ENCODE data around the gene JAGN1. TPM values are rescaled to one million over a fixed set of nuclear protein-coding genes. Genes with fewer than 3 reads are reported as not detected.
A peak's percentile ranks its signal among the peaks of the same experiment; 100 is the strongest.
"Not testable (repeated sequence)": the region's sequence is repeated elsewhere in the genome, so short reads cannot be mapped to it uniquely, and the experiment has no call there.

Gene JAGN1
- total RNA-seq, 2 donors from 2014 or later: 39.8 to 44.8 TPM

GRCh38 chr3:9848860-9849259 lies 41.5 kb upstream of the JAGN1 start:
- DNase-seq (ENCODE audit: low spot score); H3K27me3 ChIP-seq; H3K4me3 ChIP-seq; H3K4me1 ChIP-seq; H3K36me3 ChIP-seq; H3K27ac ChIP-seq; H3K9me3 ChIP-seq: not testable (repeated sequence)
- peak; percentile 38 to 64 for TF ChIP-seq CTCF (IDR thresholded peaks at IDR 0.05)

- not testable (repeated sequence) for H3K27ac ChIP-seq; H3K27me3 ChIP-seq; H3K4me1 ChIP-seq; H3K36me3 ChIP-seq; H3K4me3 ChIP-seq; DNase-seq (ENCODE audit: low spot score); H3K9me3 ChIP-seq
Observed at GRCh38 chr3:9851383-9851782, 39.0 kb upstream of the JAGN1 start.

GRCh38 chr3:9851926-9852325 lies 38.5 kb upstream of the JAGN1 start:
- not testable (repeated sequence) for H3K27me3 ChIP-seq

GRCh38 chr3:9852528-9852927 lies 37.9 kb upstream of the JAGN1 start:
- Histone ChIP-seq H3K27me3 (no peaks in the 10 kb centered on the region), H3K4me1 (no peaks in the 10 kb centered on the region), H3K4me3 (no peak overlapping the region), H3K36me3 (no peaks in the 10 kb centered on the region), H3K27ac (no peak overlapping the region), H3K9me3 (no peaks in the 10 kb centered on the region)
- no peak for DNase-seq (ENCODE audit: low spot score)
- TF ChIP-seq CTCF (IDR thresholded peaks at IDR 0.05): no peak

More at GRCh38 chr3:9851926-9852325, 38.5 kb upstream of the JAGN1 start:
- H3K4me1 ChIP-seq; H3K36me3 ChIP-seq; H3K9me3 ChIP-seq; DNase-seq (ENCODE audit: low spot score); H3K27ac ChIP-seq; H3K4me3 ChIP-seq: not testable (repeated sequence)

- H3K36me3 ChIP-seq; H3K27me3 ChIP-seq; H3K4me3 ChIP-seq; H3K27ac ChIP-seq; H3K9me3 ChIP-seq; DNase-seq (ENCODE audit: low spot score); H3K4me1 ChIP-seq: not testable (repeated sequence)
Observed at GRCh38 chr3:9854291-9854940, 36.0 kb upstream of the JAGN1 start.

- Histone ChIP-seq H3K27me3 (no peaks in the 10 kb centered on the region), H3K4me1 (no peaks in the 10 kb centered on the region), H3K9me3 (no peaks in the 10 kb centered on the region), H3K4me3 (no peak overlapping the region), H3K36me3 (no peaks in the 10 kb centered on the region), H3K27ac (no peak overlapping the region)
- no peak for DNase-seq (ENCODE audit: low spot score)
- TF ChIP-seq CTCF (IDR thresholded peaks at IDR 0.05): no peak
Observed at GRCh38 chr3:9855594-9855993, 34.8 kb upstream of the JAGN1 start.

- DNase-seq (ENCODE audit: low spot score): no peak
- H3K4me1 ChIP-seq: peaks cover 0 to 18% of the 10 kb centered on the region in 2 donors
- no peak overlapping the region for H3K4me3 ChIP-seq
- H3K27ac ChIP-seq: no peak overlapping the region
- H3K27me3 ChIP-seq: no peaks in the 10 kb centered on the region
- no peaks in the 10 kb centered on the region for H3K36me3 ChIP-seq
- TF ChIP-seq CTCF (IDR thresholded peaks at IDR 0.05): no peak
- no peaks in the 10 kb centered on the region for H3K9me3 ChIP-seq
Observed at GRCh38 chr3:9859530-9860025, 30.8 kb upstream of the JAGN1 start.

Data from right atrium auricular region (tissue), 2 donors.